HG02840 (cell line): Measurements from ENCODE around the gene AEBP2.

Experiments
- ATAC-seq: cut with Tn5 transposase; IDR thresholded peaks from one replicate; pipeline ENCODE4 v1.9.1; 2021; ENCODE audit warnings: mild to moderate bottlenecking, moderate library complexity, moderate number of reproducible peaks; ENCODE audit not compliant: unreplicated experiment, low FRiP score

Gene AEBP2

GRCh38 chr12:19498099-19498498 is 58.8 kb downstream of the AEBP2 start:
- no peak for ATAC-seq

GRCh38 chr12:19499030-19499429 is 59.7 kb downstream of the AEBP2 start:
- ATAC-seq = no peak

GRCh38 chr12:19506497-19506896 is 67.2 kb downstream of the AEBP2 start:
- ATAC-seq = no peak

- no peak for ATAC-seq
These were observed 68.5 kb downstream of the AEBP2 start for GRCh38 chr12:19507823-19508222.

GRCh38 chr12:19510461-19510860 is 71.2 kb downstream of the AEBP2 start:
- no peak for ATAC-seq

GRCh38 chr12:19515179-19515578 is 75.9 kb downstream of the AEBP2 start:
- no peak for ATAC-seq

- ATAC-seq = no peak
These were observed 78.3 kb downstream of the AEBP2 start for GRCh38 chr12:19517583-19517982.

- ATAC-seq = no peak
These were observed 78.9 kb downstream of the AEBP2 start for GRCh38 chr12:19518209-19518608.

- ATAC-seq = no peak
These were observed 81.5 kb downstream of the AEBP2 start for GRCh38 chr12:19520646-19521415.

- ATAC-seq = no peak
These were observed 86.0 kb downstream of the AEBP2 start for GRCh38 chr12:19525274-19525673.

- no peak for ATAC-seq
These were observed 88.6 kb downstream of the AEBP2 start for GRCh38 chr12:19527866-19528265.

- ATAC-seq = no peak
These were observed 89.5 kb downstream of the AEBP2 start for GRCh38 chr12:19528750-19529149.

GRCh38 chr12:19529951-19530636 is 90.8 kb downstream of the AEBP2 start:
- ATAC-seq = no peak

- no peak for ATAC-seq
These were observed 91.3 kb downstream of the AEBP2 start for GRCh38 chr12:19530637-19531023.

- ATAC-seq = no peak
These were observed 94.3 kb downstream of the AEBP2 start for GRCh38 chr12:19533567-19533966.

GRCh38 chr12:19539071-19539470 is 99.8 kb downstream of the AEBP2 start:
- no peak for ATAC-seq

- ATAC-seq = no peak
These were observed 100.5 kb downstream of the AEBP2 start for GRCh38 chr12:19539836-19540235.

- ATAC-seq = no peak
These were observed 103.3 kb downstream of the AEBP2 start for GRCh38 chr12:19542606-19543005.

GRCh38 chr12:19544353-19544752 is 105.1 kb downstream of the AEBP2 start:
- no peak for ATAC-seq

- no peak for ATAC-seq
These were observed 106.0 kb downstream of the AEBP2 start for GRCh38 chr12:19545301-19545700.

- ATAC-seq = no peak
These were observed 106.7 kb downstream of the AEBP2 start for GRCh38 chr12:19546027-19546426.

GRCh38 chr12:19546611-19547162 is 107.4 kb downstream of the AEBP2 start:
- ATAC-seq = no peak
